Measurements from ENCODE around the gene SGK1.

Gene SGK1

GRCh38 chr6:134317471-134318131 lies at the start of gene SGK1:
SGK1 (minus strand) TSS chr6:134318112; CDS start chr6:134317460, 652 bp downstream.
- Mint-ChIP-seq H3K9me3 (peaks cover 7 to 8% of the 10 kb centered on the region in 2 donors), H3K27ac (peak within 1 kb of the TSS in 1 of 2 donors; percentile 92), H3K4me3 (peak within 1 kb of the TSS; percentile 84 to 89), H3K27me3 (peaks cover 19% of the 10 kb centered on the region), H3K4me1 (peaks cover 38% of the 10 kb centered on the region)
- DNase-seq: peak; percentile 27 to 32
- peak; percentile 82 for ATAC-seq

GRCh38 chr6:134363323-134364039 lies 45.6 kb upstream of the SGK1 start:
- no peak for ATAC-seq

GRCh38 chr6:134361011-134361410 lies 43.1 kb upstream of the SGK1 start:
- Mint-ChIP-seq H3K4me1 (peaks cover 8% of the 10 kb centered on the region), H3K27me3 (no peaks in the 10 kb centered on the region), H3K9me3 (peaks cover 4 to 14% of the 10 kb centered on the region in 2 donors), H3K27ac (no peak overlapping the region), H3K4me3 (no peak overlapping the region)
- DNase-seq (no peak), ATAC-seq (no peak)

More at GRCh38 chr6:134363323-134364039, 45.6 kb upstream of the SGK1 start:
- Mint-ChIP-seq H3K27me3 (no peaks in the 10 kb centered on the region), H3K4me3 (no peak overlapping the region), H3K27ac (no peak overlapping the region), H3K4me1 (peaks cover 4% of the 10 kb centered on the region), H3K9me3 (no peaks in the 10 kb centered on the region)
- no peak for DNase-seq

GRCh38 chr6:134359302-134359701 lies 41.4 kb upstream of the SGK1 start:
- Mint-ChIP-seq H3K27me3 (no peaks in the 10 kb centered on the region), H3K4me1 (peaks cover 8% of the 10 kb centered on the region)

GRCh38 chr6:134358320-134358719 lies 40.4 kb upstream of the SGK1 start:
- ATAC-seq (no peak), DNase-seq (no peak)
- H3K4me1 Mint-ChIP-seq: peaks cover 16% of the 10 kb centered on the region
- H3K27me3 Mint-ChIP-seq: no peaks in the 10 kb centered on the region
- H3K4me3 Mint-ChIP-seq: no peak overlapping the region
- peaks cover 10 to 27% of the 10 kb centered on the region in 2 donors for H3K9me3 Mint-ChIP-seq
- H3K27ac Mint-ChIP-seq: no peak overlapping the region

More at GRCh38 chr6:134359302-134359701, 41.4 kb upstream of the SGK1 start:
- no peak for ATAC-seq
- no peak overlapping the region for H3K27ac Mint-ChIP-seq
- no peak overlapping the region for H3K4me3 Mint-ChIP-seq
- H3K9me3 Mint-ChIP-seq: peaks cover 10 to 27% of the 10 kb centered on the region in 2 donors
- no peak for DNase-seq

DNA sequence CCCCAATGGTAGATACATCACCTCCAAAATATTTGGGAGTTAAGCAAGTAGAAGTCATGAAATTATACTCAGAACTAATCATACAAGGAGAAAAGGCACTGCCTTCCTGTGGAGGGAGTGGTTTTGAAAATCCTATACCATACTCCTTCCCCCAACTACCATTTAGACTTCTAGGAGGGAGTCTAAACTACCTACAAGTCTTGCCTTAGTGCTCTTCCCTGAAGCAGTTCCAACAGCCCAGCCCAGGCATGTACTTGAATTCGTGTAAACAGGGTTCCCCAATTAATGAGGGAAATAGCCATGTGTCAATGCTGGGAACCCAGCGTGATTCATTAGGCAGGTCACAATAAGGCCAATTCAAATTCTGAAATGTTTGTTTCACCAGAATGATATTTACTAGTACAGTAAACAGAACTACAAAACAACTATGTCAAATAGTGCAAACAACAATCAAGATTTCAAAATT lies 39.1 kb upstream of the SGK1 start:
- no peak overlapping the region for H3K4me3 Mint-ChIP-seq

DNA sequence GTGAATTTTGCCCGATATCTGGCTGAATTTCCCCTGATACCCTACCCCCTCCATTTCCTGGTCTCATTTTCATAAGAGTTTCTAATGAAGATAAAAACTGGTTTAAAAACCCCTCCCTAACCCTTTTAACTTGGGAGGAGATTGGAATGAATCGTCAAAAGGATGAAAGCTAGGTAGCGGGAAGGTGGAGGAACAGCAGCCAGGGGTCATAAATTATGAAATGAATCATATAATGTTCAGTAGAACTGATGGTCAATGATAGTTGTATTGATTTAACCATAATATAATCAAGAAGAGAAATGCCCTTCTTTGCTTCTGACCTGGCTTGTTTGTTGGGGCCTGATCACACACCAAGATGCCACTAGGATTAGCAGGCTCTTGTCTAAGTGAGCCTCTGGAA lies 38.5 kb upstream of the SGK1 start:
- H3K9me3 Mint-ChIP-seq: peaks cover 10 to 27% of the 10 kb centered on the region in 2 donors
- no peak overlapping the region for H3K27ac Mint-ChIP-seq
- DNase-seq (no peak), ATAC-seq (no peak)
- no peaks in the 10 kb centered on the region for H3K27me3 Mint-ChIP-seq
- no peak overlapping the region for H3K4me3 Mint-ChIP-seq
- peaks cover 35% of the 10 kb centered on the region for H3K4me1 Mint-ChIP-seq

More for the DNA sequence above, 39.1 kb upstream of the SGK1 start:
- Mint-ChIP-seq H3K4me1 (peaks cover 29% of the 10 kb centered on the region), H3K27ac (no peak overlapping the region), H3K27me3 (no peaks in the 10 kb centered on the region), H3K9me3 (peaks cover 10 to 27% of the 10 kb centered on the region in 2 donors)
- DNase-seq (no peak), ATAC-seq (no peak)

GRCh38 chr6:134352786-134353480 lies 35.0 kb upstream of the SGK1 start:
- H3K9me3 Mint-ChIP-seq: peaks cover 10 to 27% of the 10 kb centered on the region in 2 donors
- ATAC-seq (peak; percentile 93), DNase-seq (peak; percentile 26 to 45)
- no peak overlapping the region for H3K27ac Mint-ChIP-seq
- H3K4me3 Mint-ChIP-seq: peak overlapping the region in 1 of 2 donors; percentile 76
- H3K4me1 Mint-ChIP-seq: peaks cover 30% of the 10 kb centered on the region
- no peaks in the 10 kb centered on the region for H3K27me3 Mint-ChIP-seq

DNA sequence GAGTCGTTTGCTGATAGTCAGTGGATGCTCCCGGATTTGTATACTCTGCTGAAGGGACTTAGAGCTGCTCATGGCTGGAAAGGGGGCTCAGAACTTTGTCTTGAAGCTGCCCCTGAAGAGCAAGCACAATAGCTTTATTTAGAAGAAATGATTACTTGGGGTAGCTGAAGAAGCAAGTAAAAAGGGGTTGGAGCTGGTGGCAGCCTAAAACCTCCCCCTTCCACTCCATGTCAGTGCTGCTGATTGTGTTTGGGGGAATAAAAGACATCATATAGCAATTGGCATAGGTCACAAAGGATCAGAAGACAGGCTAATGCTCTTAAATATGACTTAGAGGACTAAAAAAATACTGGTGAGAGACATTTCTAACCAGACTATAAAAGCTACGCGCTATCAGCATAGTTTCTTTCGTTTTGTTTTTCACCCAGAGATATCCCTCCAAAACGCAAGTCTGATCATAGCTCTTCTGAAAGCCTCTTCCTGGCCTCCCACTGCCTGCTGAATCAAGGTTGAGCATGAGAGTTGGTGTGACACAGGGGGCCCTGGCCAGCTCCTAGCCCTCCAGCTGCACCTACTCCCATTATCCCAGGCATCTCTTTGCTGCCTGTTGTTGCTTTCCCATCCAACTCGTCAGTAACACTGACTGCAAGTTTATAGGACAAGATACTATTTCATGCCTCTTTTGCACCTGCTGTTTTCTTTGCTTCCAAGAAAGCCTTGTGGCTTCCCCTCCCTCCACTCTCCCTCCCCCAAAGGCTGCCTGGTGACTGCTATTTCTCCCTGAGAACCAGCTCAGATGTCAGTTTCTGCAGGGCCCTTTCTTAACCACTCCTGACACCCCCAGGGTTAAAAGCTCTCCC lies 33.9 kb upstream of the SGK1 start:
- peak overlapping the region; percentile 76 to 78 for H3K4me3 Mint-ChIP-seq
- peak overlapping the region; percentile 85 to 99 for H3K27ac Mint-ChIP-seq
- ATAC-seq: peak; percentile 48
- DNase-seq: peak in 1 of 2 donors; percentile 16
- H3K9me3 Mint-ChIP-seq: peaks cover 10 to 21% of the 10 kb centered on the region in 2 donors
- no peaks in the 10 kb centered on the region for H3K27me3 Mint-ChIP-seq
- peaks cover 30% of the 10 kb centered on the region for H3K4me1 Mint-ChIP-seq

- no peaks in the 10 kb centered on the region for H3K27me3 Mint-ChIP-seq
- ATAC-seq: no peak
- peaks cover 26% of the 10 kb centered on the region for H3K4me1 Mint-ChIP-seq
- no peak overlapping the region for H3K4me3 Mint-ChIP-seq
- peaks cover 0 to under 1% of the 10 kb centered on the region in 2 donors for H3K9me3 Mint-ChIP-seq
- peak overlapping the region in 1 of 2 donors; percentile 12 for H3K27ac Mint-ChIP-seq
- no peak for DNase-seq
Observed at GRCh38 chr6:134347885-134348805, 30.2 kb upstream of the SGK1 start.

DNA sequence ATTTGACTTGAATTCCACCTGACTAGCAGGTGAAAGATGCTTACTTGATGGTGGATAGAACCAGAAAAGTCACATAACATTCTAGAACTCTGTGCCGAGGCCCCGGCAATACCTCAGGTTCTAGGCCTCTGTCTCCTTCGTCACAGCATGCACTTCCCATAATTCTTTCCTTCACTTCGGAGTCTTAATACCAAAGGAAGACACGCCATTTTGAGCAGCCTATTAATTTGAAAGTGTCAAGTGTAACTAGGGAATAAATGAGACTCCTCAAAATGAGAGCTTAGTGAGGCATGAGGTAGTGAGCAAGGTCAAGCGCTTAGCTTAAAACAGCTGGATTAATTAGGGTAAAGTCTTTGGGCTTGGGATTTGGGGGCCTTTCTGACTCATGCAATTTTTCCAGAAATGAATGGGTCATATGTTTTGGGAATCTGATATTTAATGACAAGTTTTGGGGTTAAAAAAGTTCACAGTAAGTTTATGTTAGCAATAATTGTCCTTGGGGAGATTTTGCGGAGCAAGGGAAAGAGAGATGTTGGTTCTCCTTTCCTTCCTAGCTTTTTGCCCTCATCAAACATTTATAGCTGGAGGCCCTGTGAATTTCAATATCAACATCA lies 29.1 kb upstream of the SGK1 start:
- no peak overlapping the region for H3K27ac Mint-ChIP-seq
- H3K4me3 Mint-ChIP-seq: no peak overlapping the region
- peaks cover 0 to 4% of the 10 kb centered on the region in 2 donors for H3K9me3 Mint-ChIP-seq
- ATAC-seq (no peak), DNase-seq (no peak)
- H3K27me3 Mint-ChIP-seq: no peaks in the 10 kb centered on the region
- peaks cover 15% of the 10 kb centered on the region for H3K4me1 Mint-ChIP-seq

DNA sequence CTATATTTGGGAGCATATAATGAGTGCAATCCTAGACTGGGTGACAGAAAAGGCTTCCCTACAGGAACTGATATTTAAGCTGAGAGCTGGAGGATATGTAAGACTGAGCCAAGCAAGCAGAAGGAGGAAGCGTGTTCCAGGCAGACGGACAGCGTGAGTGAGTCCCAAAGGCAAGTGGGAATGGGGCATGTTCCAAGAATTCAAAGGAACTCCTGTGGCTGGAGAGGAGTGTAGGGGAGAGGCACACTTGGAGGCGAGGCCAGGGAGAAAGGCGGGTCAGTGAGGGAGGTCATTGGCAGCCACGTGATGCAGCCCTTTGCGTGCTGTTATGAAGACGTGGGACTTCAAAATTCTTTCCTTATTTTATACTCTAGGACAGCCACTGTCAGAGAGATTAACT lies 27.9 kb upstream of the SGK1 start:
- DNase-seq (no peak), ATAC-seq (no peak)
- Mint-ChIP-seq H3K4me1 (peaks cover 6% of the 10 kb centered on the region), H3K27me3 (no peaks in the 10 kb centered on the region), H3K4me3 (no peak overlapping the region), H3K9me3 (peaks cover 0 to 4% of the 10 kb centered on the region in 2 donors), H3K27ac (peak overlapping the region in 1 of 2 donors; percentile 20)

DNA sequence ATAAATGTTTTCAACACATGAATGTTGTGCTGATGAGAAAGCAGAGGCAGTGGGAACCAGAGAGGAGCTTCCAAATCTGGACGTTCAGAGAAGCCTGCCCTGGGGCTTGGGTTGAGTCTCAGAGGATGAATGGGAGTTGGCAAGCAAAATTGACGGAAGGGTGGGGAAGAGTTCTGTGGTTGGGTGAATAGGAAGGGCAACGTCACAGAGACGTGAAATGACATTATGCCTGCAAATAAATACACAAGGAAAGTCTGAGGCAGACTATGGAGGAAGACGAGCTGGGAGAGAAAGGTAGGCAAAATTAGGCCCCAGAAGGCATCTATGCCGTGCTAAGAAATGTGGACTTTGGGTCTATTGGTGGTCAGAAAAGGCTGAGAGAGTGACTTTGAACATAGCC lies 25.2 kb upstream of the SGK1 start:
- H3K4me3 Mint-ChIP-seq: no peak overlapping the region
- DNase-seq: no peak
- ATAC-seq: no peak
- H3K27ac Mint-ChIP-seq: no peak overlapping the region
- peaks cover 0 to 4% of the 10 kb centered on the region in 2 donors for H3K9me3 Mint-ChIP-seq
- H3K4me1 Mint-ChIP-seq: peaks cover 12% of the 10 kb centered on the region
- no peaks in the 10 kb centered on the region for H3K27me3 Mint-ChIP-seq
